Measurements from ENCODE around the gene MTTP.

Gene MTTP

GRCh38 chr4:99654361-99654761 lies 79.7 kb downstream of the MTTP start:
- no peak for TF ChIP-seq CTCF (IDR thresholded peaks at IDR 0.05; ENCODE audit: control extremely low read depth, extremely low read depth, low read depth, missing control alignments)
- no peak for DNase-seq (ENCODE audit: extremely low spot score)
- POLR2A ChIA-PET, result no interaction called here
- CTCF ChIA-PET, result no interaction called here

GRCh38 chr4:99655308-99656081 lies 80.9 kb downstream of the MTTP start:
- no peak for DNase-seq (ENCODE audit: extremely low spot score)

GRCh38 chr4:99657798-99658197 lies 83.2 kb downstream of the MTTP start, which contains the start of gene C4orf54:
Gene C4orf54 (minus strand): TSS chr4:99657828. CDS start chr4:99654648, 3,180 bp downstream.
- no peak for DNase-seq (ENCODE audit: extremely low spot score)
- CTCF ChIA-PET, result no interaction called here
- POLR2A ChIA-PET, result no interaction called here
- TF ChIP-seq CTCF (IDR thresholded peaks at IDR 0.05; ENCODE audit: control extremely low read depth, extremely low read depth, low read depth, missing control alignments), result no peak

More at GRCh38 chr4:99655308-99656081, 80.9 kb downstream of the MTTP start:
- ChIA-PET POLR2A (no interaction called here), CTCF (no interaction called here)
- TF ChIP-seq CTCF (IDR thresholded peaks at IDR 0.05; ENCODE audit: control extremely low read depth, extremely low read depth, low read depth, missing control alignments), result no peak

- DNase-seq (ENCODE audit: extremely low spot score), result no peak
- ChIA-PET CTCF (interaction anchor here (0.9 to 1.8 kb wide), 2 partner anchors 9 to 10 kb away, joined by 3 to 4 read pairs; no protein-coding TSS in a partner anchor), POLR2A (no interaction called here)
- TF ChIP-seq CTCF (IDR thresholded peaks at IDR 0.05; ENCODE audit: control extremely low read depth, extremely low read depth, low read depth, missing control alignments), result no peak
Measured at GRCh38 chr4:99658666-99659065, 84.0 kb downstream of the MTTP start.

- ChIA-PET CTCF (no interaction called here), POLR2A (no interaction called here)
- DNase-seq (ENCODE audit: extremely low spot score), result no peak
- no peak for TF ChIP-seq CTCF (IDR thresholded peaks at IDR 0.05; ENCODE audit: control extremely low read depth, extremely low read depth, low read depth, missing control alignments)
Measured at GRCh38 chr4:99661907-99662306, 87.3 kb downstream of the MTTP start.

GRCh38 chr4:99664716-99665115 lies 90.1 kb downstream of the MTTP start:
- ChIA-PET CTCF (no interaction called here), POLR2A (no interaction called here)
- TF ChIP-seq CTCF (IDR thresholded peaks at IDR 0.05; ENCODE audit: control extremely low read depth, extremely low read depth, low read depth, missing control alignments), result no peak
- no peak for DNase-seq (ENCODE audit: extremely low spot score)
